SK-N-SH (cell line): Measurements from ENCODE around the gene FNDC11.

Experiments
- EZH2phosphoT487 ChIP-seq: fragments of 200-600 bp; sonication (generic); IDR thresholded peaks from 2 replicates; pipeline ENCODE4 v1.6.1; 2017; ENCODE audit warnings: low read depth, mixed run types, mild to moderate bottlenecking, antibody characterized with exemption, moderate library complexity, borderline replicate concordance
- GABPA ChIP-seq: IDR thresholded peaks from 2 replicates; pipeline ENCODE4 v1.4.0; 2012; ENCODE audit warnings: low read depth, mild to moderate bottlenecking
- TCF12 ChIP-seq: IDR thresholded peaks from 2 replicates; pipeline ENCODE4 v1.4.0; 2012
- YY1 ChIP-seq: IDR thresholded peaks from 2 replicates; pipeline ENCODE4 v1.4.0; 2012; ENCODE audit warnings: low read depth, mild to moderate bottlenecking
- TF ChIP-seq, protein P1 (sequence below): fragments of 200-600 bp; sonication (generic); IDR thresholded peaks from 2 replicates; pipeline ENCODE4 v1.6.1; 2017; ENCODE audit warnings: antibody characterized with exemption, mild to moderate bottlenecking, moderate library complexity
- TF ChIP-seq, protein P2 (sequence below): IDR thresholded peaks from 2 replicates; pipeline ENCODE4 v1.4.0; 2012; ENCODE audit warnings: low read depth, borderline replicate concordance
- TF ChIP-seq, protein P3 (sequence below): IDR thresholded peaks from 2 replicates; pipeline ENCODE4 v1.6.1; 2012; ENCODE audit warnings: mild to moderate bottlenecking, low read depth, low read length, moderate library complexity

DNA sequence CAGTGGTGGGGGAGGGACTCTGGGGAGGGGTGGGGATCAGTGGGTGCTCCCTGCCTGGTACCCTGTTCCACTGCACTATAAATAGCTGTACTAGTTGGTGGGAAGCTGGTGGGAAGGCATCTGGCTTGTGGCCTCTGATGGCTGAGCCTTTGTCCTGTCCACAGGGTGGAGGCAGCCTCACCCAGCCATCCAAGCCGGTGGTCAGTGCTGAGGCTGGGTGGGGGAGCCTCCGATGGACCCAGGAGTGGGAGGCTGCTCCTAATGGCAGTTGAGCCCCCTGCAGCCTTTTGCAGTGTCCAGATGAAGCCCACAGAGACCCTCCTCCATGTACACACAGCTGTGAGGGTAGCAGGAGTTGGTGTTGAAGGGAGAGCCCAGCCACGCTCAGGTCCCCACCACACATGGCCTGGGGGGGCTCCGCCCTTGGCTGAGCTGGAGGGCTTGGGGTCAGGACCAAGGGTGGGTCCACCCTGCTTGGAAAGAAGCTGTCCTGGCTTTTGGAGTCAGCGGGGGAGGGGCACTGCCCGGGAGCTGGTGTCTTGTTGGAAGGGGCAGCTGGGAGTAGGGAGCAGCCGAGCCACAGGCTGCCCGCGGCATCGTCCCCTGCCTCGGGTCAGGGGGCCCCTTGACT is 30.9 kb upstream of the FNDC11 start:
- TF ChIP-seq GABPA (no peak), TCF12 (no peak), EZH2phosphoT487 (no peak), YY1 (no peak)
- TF ChIP-seq, protein P1, sequence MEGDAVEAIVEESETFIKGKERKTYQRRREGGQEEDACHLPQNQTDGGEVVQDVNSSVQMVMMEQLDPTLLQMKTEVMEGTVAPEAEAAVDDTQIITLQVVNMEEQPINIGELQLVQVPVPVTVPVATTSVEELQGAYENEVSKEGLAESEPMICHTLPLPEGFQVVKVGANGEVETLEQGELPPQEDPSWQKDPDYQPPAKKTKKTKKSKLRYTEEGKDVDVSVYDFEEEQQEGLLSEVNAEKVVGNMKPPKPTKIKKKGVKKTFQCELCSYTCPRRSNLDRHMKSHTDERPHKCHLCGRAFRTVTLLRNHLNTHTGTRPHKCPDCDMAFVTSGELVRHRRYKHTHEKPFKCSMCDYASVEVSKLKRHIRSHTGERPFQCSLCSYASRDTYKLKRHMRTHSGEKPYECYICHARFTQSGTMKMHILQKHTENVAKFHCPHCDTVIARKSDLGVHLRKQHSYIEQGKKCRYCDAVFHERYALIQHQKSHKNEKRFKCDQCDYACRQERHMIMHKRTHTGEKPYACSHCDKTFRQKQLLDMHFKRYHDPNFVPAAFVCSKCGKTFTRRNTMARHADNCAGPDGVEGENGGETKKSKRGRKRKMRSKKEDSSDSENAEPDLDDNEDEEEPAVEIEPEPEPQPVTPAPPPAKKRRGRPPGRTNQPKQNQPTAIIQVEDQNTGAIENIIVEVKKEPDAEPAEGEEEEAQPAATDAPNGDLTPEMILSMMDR, result no peak
- TF ChIP-seq, protein P2, sequence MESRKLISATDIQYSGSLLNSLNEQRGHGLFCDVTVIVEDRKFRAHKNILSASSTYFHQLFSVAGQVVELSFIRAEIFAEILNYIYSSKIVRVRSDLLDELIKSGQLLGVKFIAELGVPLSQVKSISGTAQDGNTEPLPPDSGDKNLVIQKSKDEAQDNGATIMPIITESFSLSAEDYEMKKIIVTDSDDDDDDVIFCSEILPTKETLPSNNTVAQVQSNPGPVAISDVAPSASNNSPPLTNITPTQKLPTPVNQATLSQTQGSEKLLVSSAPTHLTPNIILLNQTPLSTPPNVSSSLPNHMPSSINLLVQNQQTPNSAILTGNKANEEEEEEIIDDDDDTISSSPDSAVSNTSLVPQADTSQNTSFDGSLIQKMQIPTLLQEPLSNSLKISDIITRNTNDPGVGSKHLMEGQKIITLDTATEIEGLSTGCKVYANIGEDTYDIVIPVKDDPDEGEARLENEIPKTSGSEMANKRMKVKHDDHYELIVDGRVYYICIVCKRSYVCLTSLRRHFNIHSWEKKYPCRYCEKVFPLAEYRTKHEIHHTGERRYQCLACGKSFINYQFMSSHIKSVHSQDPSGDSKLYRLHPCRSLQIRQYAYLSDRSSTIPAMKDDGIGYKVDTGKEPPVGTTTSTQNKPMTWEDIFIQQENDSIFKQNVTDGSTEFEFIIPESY, result no peak
- TF ChIP-seq, protein P3, sequence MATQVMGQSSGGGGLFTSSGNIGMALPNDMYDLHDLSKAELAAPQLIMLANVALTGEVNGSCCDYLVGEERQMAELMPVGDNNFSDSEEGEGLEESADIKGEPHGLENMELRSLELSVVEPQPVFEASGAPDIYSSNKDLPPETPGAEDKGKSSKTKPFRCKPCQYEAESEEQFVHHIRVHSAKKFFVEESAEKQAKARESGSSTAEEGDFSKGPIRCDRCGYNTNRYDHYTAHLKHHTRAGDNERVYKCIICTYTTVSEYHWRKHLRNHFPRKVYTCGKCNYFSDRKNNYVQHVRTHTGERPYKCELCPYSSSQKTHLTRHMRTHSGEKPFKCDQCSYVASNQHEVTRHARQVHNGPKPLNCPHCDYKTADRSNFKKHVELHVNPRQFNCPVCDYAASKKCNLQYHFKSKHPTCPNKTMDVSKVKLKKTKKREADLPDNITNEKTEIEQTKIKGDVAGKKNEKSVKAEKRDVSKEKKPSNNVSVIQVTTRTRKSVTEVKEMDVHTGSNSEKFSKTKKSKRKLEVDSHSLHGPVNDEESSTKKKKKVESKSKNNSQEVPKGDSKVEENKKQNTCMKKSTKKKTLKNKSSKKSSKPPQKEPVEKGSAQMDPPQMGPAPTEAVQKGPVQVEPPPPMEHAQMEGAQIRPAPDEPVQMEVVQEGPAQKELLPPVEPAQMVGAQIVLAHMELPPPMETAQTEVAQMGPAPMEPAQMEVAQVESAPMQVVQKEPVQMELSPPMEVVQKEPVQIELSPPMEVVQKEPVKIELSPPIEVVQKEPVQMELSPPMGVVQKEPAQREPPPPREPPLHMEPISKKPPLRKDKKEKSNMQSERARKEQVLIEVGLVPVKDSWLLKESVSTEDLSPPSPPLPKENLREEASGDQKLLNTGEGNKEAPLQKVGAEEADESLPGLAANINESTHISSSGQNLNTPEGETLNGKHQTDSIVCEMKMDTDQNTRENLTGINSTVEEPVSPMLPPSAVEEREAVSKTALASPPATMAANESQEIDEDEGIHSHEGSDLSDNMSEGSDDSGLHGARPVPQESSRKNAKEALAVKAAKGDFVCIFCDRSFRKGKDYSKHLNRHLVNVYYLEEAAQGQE, result no peak
